ENCODE measurements around the gene GGACT. TPM values are rescaled to one million over a fixed set of nuclear protein-coding genes. Genes with fewer than 3 reads are reported as not detected.

GGACT gene
- polyA plus RNA-seq, 3 donors, result 1.7 to 8.3 (median 6.5) TPM

DNA sequence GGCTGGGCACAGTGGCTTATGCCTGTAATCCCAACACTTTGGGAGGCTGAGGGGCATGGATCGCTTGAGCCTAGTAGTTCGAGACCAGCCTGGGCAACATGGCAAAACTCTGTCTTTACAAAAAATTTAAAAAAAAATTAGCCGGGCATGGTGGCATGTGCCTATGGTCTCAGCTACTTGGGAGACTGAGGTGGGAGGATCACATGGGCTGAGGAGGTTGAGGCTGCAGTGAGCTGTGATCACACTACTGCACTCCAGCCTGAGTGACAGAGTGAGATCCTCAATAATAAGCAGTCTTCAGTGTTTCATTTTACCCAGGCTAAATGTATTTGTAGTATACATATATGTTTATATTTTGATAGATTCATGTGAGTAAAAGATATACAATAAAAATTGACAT is 85.0 kb downstream of the GGACT start:
- no peaks in the 10 kb centered on the region for H3K79me2 ChIP-seq (ENCODE audit: insufficient read depth, low read length)
- H3K4me1 ChIP-seq (ENCODE audit: control insufficient read depth in 1 of 2, insufficient read depth in 2 of 2, low read length in 2 of 2), result peaks cover 8 to 12% of the 10 kb centered on the region in 2 donors
- no peak for DNase-seq
- H3K9ac ChIP-seq (ENCODE audit: insufficient read depth, low read length, poor library complexity, severe bottlenecking), result no peak overlapping the region
- 100% methylated on average over 3 of the region's 3 CpGs for whole genome bisulfite sequencing (ENCODE audit: insufficient coverage)
- H3K4me1 Mint-ChIP-seq, result peaks cover 19% of the 10 kb centered on the region
- no peaks in the 10 kb centered on the region for H4K20me1 ChIP-seq (ENCODE audit: insufficient read depth, low read length)
- H3K4me3 ChIP-seq (replicated peaks in 1 of 3; ENCODE audit: low read depth in 2 of 3, low read length in 3 of 3), result no peak overlapping the region
- TF ChIP-seq, protein P1, sequence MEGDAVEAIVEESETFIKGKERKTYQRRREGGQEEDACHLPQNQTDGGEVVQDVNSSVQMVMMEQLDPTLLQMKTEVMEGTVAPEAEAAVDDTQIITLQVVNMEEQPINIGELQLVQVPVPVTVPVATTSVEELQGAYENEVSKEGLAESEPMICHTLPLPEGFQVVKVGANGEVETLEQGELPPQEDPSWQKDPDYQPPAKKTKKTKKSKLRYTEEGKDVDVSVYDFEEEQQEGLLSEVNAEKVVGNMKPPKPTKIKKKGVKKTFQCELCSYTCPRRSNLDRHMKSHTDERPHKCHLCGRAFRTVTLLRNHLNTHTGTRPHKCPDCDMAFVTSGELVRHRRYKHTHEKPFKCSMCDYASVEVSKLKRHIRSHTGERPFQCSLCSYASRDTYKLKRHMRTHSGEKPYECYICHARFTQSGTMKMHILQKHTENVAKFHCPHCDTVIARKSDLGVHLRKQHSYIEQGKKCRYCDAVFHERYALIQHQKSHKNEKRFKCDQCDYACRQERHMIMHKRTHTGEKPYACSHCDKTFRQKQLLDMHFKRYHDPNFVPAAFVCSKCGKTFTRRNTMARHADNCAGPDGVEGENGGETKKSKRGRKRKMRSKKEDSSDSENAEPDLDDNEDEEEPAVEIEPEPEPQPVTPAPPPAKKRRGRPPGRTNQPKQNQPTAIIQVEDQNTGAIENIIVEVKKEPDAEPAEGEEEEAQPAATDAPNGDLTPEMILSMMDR (IDR thresholded peaks at IDR 0.05), result no peak
- H3K27ac ChIP-seq (ENCODE audit: low read depth in 1 of 2, low read length in 2 of 2), result no peak overlapping the region
- intact Hi-C loops (cut with micrococcal nuclease), result no loop called here
- no peaks in the 10 kb centered on the region for H3K36me3 Mint-ChIP-seq
- H3K9me3 ChIP-seq (replicated peaks in 1 of 2; ENCODE audit: control insufficient read depth in 1 of 2, insufficient read depth in 1 of 2, low read length in 2 of 2), result no peaks in the 10 kb centered on the region
- no peaks in the 10 kb centered on the region for H3K36me3 ChIP-seq (replicated peaks in 1 of 2; ENCODE audit: control insufficient read depth in 1 of 2, insufficient read depth in 2 of 2, low read length in 2 of 2)
- H3K4me3 Mint-ChIP-seq, result no peak overlapping the region
- no peak overlapping the region for H3K4me2 ChIP-seq (replicated peaks; ENCODE audit: extremely low read depth, low read length, poor library complexity, severe bottlenecking)
- H3K27ac Mint-ChIP-seq, result no peak overlapping the region
- no peaks in the 10 kb centered on the region for H3K27me3 ChIP-seq (ENCODE audit: control insufficient read depth in 2 of 2, insufficient read depth in 2 of 2, low read length in 2 of 2)
- peaks cover 0 to 5% (median 4%) of the 10 kb centered on the region in 3 donors for H3K27me3 Mint-ChIP-seq (ENCODE audit: low read depth in 3 of 3)
- H3K9me3 Mint-ChIP-seq, result no peaks in the 10 kb centered on the region
- H2AFZ ChIP-seq (ENCODE audit: insufficient read depth, low read depth, low read length, poor library complexity, severe bottlenecking), result no peak overlapping the region

DNA sequence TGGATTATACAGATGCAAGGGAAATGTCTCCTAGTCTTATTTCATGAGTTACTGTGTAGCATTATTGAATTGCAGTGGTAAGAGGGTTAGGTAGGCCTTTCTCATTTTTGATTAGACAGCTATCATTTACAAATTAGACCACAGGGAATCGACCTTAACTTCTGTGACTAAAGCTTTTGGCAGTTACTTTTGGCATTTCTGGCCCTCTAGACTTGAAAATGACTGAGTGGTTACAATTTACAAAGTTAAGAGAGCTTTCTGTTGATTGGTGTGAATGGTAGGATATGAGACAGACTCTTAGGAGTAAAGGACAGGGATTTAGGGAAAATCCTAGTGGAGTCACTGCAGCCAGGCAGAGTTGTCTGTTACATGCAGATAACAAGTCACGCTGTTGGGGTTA is 86.1 kb downstream of the GGACT start:
- H3K27ac ChIP-seq (ENCODE audit: low read depth in 1 of 2, low read length in 2 of 2), result no peak overlapping the region
- H3K4me3 ChIP-seq (replicated peaks in 1 of 3; ENCODE audit: low read depth in 2 of 3, low read length in 3 of 3), result no peak overlapping the region
- no peak overlapping the region for H3K4me2 ChIP-seq (replicated peaks; ENCODE audit: extremely low read depth, low read length, poor library complexity, severe bottlenecking)
- Mint-ChIP-seq H3K36me3 (peaks cover 0 to 1% of the 10 kb centered on the region in 2 donors), H3K4me1 (peaks cover 26% of the 10 kb centered on the region), H3K27ac (peak overlapping the region in 2 of 7 donors; percentile 5 to 30), H3K9me3 (no peaks in the 10 kb centered on the region), H3K4me3 (no peak overlapping the region), H3K27me3 (ENCODE audit: low read depth in 3 of 3) (peaks cover 0 to 5% (median 4%) of the 10 kb centered on the region in 3 donors)
- intact Hi-C loops (cut with micrococcal nuclease), result no loop called here
- DNase-seq, result no peak
- no peaks in the 10 kb centered on the region for H3K79me2 ChIP-seq (ENCODE audit: insufficient read depth, low read length)
- no peak overlapping the region for H2AFZ ChIP-seq (ENCODE audit: insufficient read depth, low read depth, low read length, poor library complexity, severe bottlenecking)
- no peaks in the 10 kb centered on the region for H3K36me3 ChIP-seq (replicated peaks in 1 of 2; ENCODE audit: control insufficient read depth in 1 of 2, insufficient read depth in 2 of 2, low read length in 2 of 2)
- H3K4me1 ChIP-seq (ENCODE audit: control insufficient read depth in 1 of 2, insufficient read depth in 2 of 2, low read length in 2 of 2), result peaks cover 11 to 17% of the 10 kb centered on the region in 2 donors
- H3K27me3 ChIP-seq (ENCODE audit: control insufficient read depth in 2 of 2, insufficient read depth in 2 of 2, low read length in 2 of 2), result no peaks in the 10 kb centered on the region
- WGBS (ENCODE audit: insufficient coverage), result 36% methylated on average over 1 of the region's 2 CpGs
- TF ChIP-seq, protein P1 (IDR thresholded peaks at IDR 0.05), result no peak
- no peaks in the 10 kb centered on the region for H4K20me1 ChIP-seq (ENCODE audit: insufficient read depth, low read length)
- no peak overlapping the region for H3K9ac ChIP-seq (ENCODE audit: insufficient read depth, low read length, poor library complexity, severe bottlenecking)
- H3K9me3 ChIP-seq (replicated peaks in 1 of 2; ENCODE audit: control insufficient read depth in 1 of 2, insufficient read depth in 1 of 2, low read length in 2 of 2), result no peaks in the 10 kb centered on the region

Measured in CD14-positive monocyte (primary cell).